WI38 (cell line): ENCODE data around the gene FAM83B.

Experiments
- H3K4me3 ChIP-seq: 2 replicates; pipeline ENCODE4 v1.5.1; 2011; ENCODE audit warnings: low read depth, mild to moderate bottlenecking, control low read depth, low read length
- TF ChIP-seq, protein P1 (sequence below): IDR thresholded peaks from 2 replicates; pipeline ENCODE4 v1.5.1; 2012; ENCODE audit warnings: low read depth, mild to moderate bottlenecking, control low read depth, low read length

Gene FAM83B

GRCh38 chr6:54891536-54891935, 45.0 kb downstream of the FAM83B start:
- TF ChIP-seq, protein P1, sequence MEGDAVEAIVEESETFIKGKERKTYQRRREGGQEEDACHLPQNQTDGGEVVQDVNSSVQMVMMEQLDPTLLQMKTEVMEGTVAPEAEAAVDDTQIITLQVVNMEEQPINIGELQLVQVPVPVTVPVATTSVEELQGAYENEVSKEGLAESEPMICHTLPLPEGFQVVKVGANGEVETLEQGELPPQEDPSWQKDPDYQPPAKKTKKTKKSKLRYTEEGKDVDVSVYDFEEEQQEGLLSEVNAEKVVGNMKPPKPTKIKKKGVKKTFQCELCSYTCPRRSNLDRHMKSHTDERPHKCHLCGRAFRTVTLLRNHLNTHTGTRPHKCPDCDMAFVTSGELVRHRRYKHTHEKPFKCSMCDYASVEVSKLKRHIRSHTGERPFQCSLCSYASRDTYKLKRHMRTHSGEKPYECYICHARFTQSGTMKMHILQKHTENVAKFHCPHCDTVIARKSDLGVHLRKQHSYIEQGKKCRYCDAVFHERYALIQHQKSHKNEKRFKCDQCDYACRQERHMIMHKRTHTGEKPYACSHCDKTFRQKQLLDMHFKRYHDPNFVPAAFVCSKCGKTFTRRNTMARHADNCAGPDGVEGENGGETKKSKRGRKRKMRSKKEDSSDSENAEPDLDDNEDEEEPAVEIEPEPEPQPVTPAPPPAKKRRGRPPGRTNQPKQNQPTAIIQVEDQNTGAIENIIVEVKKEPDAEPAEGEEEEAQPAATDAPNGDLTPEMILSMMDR: no peak
- H3K4me3 ChIP-seq: no peak overlapping the region

DNA sequence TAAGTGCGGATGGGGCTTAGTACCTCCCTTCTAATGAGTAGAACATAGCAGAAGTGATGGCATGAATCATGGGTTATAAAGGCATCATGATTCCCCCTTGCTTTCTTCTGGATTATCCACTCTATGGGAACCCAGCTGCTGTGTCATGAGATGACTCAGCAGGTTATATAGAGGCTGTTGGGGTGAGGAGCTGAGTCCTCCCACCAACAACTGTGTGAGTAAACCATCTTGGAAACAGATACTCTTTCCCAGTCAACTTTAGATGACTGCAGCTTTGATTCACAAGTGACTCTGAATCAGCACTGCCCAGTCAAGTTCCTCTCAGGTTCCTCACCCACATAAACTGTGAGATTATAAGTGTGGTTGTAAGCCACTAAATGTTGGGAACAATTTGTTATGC, 46.3 kb downstream of the FAM83B start:
- H3K4me3 ChIP-seq: no peak overlapping the region
- TF ChIP-seq, protein P1: no peak

DNA sequence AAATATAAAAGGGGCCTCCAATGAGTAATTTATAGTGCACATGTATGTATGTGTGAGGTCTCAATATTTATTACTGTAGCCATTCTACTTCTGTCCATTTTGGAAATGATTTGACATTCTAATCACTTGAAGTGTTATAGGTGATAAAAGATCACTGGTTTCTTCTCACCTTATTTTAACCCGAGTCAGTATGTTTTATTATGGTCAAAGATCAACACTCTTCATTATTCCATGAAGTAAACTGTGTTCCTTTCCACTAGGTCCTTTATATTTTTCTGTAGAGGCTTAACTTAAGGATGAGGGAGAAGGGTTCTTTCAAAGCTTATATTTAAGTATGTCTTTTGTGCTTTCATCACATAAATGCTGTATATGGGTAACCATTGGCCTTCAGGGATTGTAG, 47.2 kb downstream of the FAM83B start:
- TF ChIP-seq, protein P1: no peak
- no peak overlapping the region for H3K4me3 ChIP-seq

- no peak overlapping the region for H3K4me3 ChIP-seq
- TF ChIP-seq, protein P1: no peak
Observed at GRCh38 chr6:54896302-54896701, 49.7 kb downstream of the FAM83B start.

- TF ChIP-seq, protein P1: no peak
- no peak overlapping the region for H3K4me3 ChIP-seq
Observed at GRCh38 chr6:54897462-54898189, 51.1 kb downstream of the FAM83B start.

- TF ChIP-seq, protein P1: no peak
- no peak overlapping the region for H3K4me3 ChIP-seq
Observed at GRCh38 chr6:54898767-54899166, 52.2 kb downstream of the FAM83B start.

- TF ChIP-seq, protein P1: no peak
- no peak overlapping the region for H3K4me3 ChIP-seq
Observed at GRCh38 chr6:54899442-54899841, 52.9 kb downstream of the FAM83B start.
